ENCODE measurements around the gene LRRFIP2.
"Not testable (repeated sequence)": the region's sequence is repeated elsewhere in the genome, so short reads cannot be mapped to it uniquely, and the experiment has no call there.

GRCh38 chr3:37208008-37208407, 33.6 kb upstream of the LRRFIP2 start:
- TF ChIP-seq CTCF (IDR thresholded peaks at IDR 0.05 in 4 of 5, conservative IDR thresholded peaks at IDR 0.05 in 1 of 5); POLR2A (IDR thresholded peaks at IDR 0.05): not testable (repeated sequence)

Measured in gastrocnemius medialis (tissue), 4 donors.